Measurements from ENCODE around the gene SAMD4B. TPM values are rescaled to one million over a fixed set of nuclear protein-coding genes. Genes with fewer than 3 reads are reported as not detected.

The SAMD4B gene
- total and polyA plus RNA-seq, 9 of the 15 experiments (the other 6 are each of a cell fraction or from before 2014, with no cell fraction given): 3.4 to 90.5 (median 38.0) TPM

- TF ChIP-seq, protein P1, sequence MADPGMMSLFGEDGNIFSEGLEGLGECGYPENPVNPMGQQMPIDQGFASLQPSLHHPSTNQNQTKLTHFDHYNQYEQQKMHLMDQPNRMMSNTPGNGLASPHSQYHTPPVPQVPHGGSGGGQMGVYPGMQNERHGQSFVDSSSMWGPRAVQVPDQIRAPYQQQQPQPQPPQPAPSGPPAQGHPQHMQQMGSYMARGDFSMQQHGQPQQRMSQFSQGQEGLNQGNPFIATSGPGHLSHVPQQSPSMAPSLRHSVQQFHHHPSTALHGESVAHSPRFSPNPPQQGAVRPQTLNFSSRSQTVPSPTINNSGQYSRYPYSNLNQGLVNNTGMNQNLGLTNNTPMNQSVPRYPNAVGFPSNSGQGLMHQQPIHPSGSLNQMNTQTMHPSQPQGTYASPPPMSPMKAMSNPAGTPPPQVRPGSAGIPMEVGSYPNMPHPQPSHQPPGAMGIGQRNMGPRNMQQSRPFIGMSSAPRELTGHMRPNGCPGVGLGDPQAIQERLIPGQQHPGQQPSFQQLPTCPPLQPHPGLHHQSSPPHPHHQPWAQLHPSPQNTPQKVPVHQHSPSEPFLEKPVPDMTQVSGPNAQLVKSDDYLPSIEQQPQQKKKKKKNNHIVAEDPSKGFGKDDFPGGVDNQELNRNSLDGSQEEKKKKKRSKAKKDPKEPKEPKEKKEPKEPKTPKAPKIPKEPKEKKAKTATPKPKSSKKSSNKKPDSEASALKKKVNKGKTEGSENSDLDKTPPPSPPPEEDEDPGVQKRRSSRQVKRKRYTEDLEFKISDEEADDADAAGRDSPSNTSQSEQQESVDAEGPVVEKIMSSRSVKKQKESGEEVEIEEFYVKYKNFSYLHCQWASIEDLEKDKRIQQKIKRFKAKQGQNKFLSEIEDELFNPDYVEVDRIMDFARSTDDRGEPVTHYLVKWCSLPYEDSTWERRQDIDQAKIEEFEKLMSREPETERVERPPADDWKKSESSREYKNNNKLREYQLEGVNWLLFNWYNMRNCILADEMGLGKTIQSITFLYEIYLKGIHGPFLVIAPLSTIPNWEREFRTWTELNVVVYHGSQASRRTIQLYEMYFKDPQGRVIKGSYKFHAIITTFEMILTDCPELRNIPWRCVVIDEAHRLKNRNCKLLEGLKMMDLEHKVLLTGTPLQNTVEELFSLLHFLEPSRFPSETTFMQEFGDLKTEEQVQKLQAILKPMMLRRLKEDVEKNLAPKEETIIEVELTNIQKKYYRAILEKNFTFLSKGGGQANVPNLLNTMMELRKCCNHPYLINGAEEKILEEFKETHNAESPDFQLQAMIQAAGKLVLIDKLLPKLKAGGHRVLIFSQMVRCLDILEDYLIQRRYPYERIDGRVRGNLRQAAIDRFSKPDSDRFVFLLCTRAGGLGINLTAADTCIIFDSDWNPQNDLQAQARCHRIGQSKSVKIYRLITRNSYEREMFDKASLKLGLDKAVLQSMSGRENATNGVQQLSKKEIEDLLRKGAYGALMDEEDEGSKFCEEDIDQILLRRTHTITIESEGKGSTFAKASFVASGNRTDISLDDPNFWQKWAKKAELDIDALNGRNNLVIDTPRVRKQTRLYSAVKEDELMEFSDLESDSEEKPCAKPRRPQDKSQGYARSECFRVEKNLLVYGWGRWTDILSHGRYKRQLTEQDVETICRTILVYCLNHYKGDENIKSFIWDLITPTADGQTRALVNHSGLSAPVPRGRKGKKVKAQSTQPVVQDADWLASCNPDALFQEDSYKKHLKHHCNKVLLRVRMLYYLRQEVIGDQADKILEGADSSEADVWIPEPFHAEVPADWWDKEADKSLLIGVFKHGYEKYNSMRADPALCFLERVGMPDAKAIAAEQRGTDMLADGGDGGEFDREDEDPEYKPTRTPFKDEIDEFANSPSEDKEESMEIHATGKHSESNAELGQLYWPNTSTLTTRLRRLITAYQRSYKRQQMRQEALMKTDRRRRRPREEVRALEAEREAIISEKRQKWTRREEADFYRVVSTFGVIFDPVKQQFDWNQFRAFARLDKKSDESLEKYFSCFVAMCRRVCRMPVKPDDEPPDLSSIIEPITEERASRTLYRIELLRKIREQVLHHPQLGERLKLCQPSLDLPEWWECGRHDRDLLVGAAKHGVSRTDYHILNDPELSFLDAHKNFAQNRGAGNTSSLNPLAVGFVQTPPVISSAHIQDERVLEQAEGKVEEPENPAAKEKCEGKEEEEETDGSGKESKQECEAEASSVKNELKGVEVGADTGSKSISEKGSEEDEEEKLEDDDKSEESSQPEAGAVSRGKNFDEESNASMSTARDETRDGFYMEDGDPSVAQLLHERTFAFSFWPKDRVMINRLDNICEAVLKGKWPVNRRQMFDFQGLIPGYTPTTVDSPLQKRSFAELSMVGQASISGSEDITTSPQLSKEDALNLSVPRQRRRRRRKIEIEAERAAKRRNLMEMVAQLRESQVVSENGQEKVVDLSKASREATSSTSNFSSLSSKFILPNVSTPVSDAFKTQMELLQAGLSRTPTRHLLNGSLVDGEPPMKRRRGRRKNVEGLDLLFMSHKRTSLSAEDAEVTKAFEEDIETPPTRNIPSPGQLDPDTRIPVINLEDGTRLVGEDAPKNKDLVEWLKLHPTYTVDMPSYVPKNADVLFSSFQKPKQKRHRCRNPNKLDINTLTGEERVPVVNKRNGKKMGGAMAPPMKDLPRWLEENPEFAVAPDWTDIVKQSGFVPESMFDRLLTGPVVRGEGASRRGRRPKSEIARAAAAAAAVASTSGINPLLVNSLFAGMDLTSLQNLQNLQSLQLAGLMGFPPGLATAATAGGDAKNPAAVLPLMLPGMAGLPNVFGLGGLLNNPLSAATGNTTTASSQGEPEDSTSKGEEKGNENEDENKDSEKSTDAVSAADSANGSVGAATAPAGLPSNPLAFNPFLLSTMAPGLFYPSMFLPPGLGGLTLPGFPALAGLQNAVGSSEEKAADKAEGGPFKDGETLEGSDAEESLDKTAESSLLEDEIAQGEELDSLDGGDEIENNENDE (IDR thresholded peaks at IDR 0.05; ENCODE audit: low read depth, low read length): no peak
- peak; percentile 26; the same call in 1 of the 2 replicates for TF ChIP-seq ZEB2 (IDR thresholded peaks at IDR 0.05)
- no peak for TF ChIP-seq ZNF239 (CRISPR knock-in tag; IDR thresholded peaks at IDR 0.05)
- 0 out of 4 replicates have a peak, but pooled peaks of 1 of the 2 experiments have one; percentile 32 for TF ChIP-seq ZNF318 (IDR thresholded peaks at IDR 0.05; ENCODE audit: borderline replicate concordance in 1 of 2, low read depth in 1 of 2)
- TF ChIP-seq POLR2B (IDR thresholded peaks at IDR 0.05; ENCODE audit: low read depth, partially characterized antibody): peak; percentile 72
- no peak for TF ChIP-seq ZBED1 (IDR thresholded peaks at IDR 0.05)
These were observed 68.0 kb downstream of the SAMD4B start (continued) for GRCh38 chr19:39410017-39410830.

Data from K562 (cell line).